SKM-1 treated with dmso at 0.1 percent for 144 hours (cell line): ENCODE data around the gene PLCD4.
A peak's percentile ranks its signal among the peaks of the same experiment; 100 is the strongest.

Experiments used
- DNase-seq: peaks from one replicate; lab custom pipeline; 2025; ENCODE audit not compliant: unreplicated experiment; lab: John Stamatoyannopoulos, UW

The PLCD4 gene

GRCh38 chr2:218618102-218618860, 10.6 kb downstream of the PLCD4 start:
- no peak for DNase-seq

GRCh38 chr2:218621007-218621406, 13.3 kb downstream of the PLCD4 start:
- no peak for DNase-seq

GRCh38 chr2:218622606-218623365, 15.1 kb downstream of the PLCD4 start:
- DNase-seq: no peak

GRCh38 chr2:218623366-218623705, 15.6 kb downstream of the PLCD4 start:
- DNase-seq: no peak

GRCh38 chr2:218626369-218626768, 18.7 kb downstream of the PLCD4 start:
- DNase-seq: no peak

GRCh38 chr2:218627939-218628338, 20.2 kb downstream of the PLCD4 start:
- DNase-seq: no peak

- DNase-seq: no peak
Measured at GRCh38 chr2:218631837-218632236, 24.1 kb downstream of the PLCD4 start.

GRCh38 chr2:218635719-218636118, 28.0 kb downstream of the PLCD4 start:
- no peak for DNase-seq

GRCh38 chr2:218638372-218638771, 30.7 kb downstream of the PLCD4 start:
- no peak for DNase-seq

- DNase-seq: no peak
Measured at GRCh38 chr2:218642121-218642656, 34.5 kb downstream of the PLCD4 start.

GRCh38 chr2:218642786-218643185, 35.1 kb downstream of the PLCD4 start:
- DNase-seq: no peak

GRCh38 chr2:218643751-218644310, 36.1 kb downstream of the PLCD4 start:
- no peak for DNase-seq

GRCh38 chr2:218644721-218645120, 37.0 kb downstream of the PLCD4 start:
- DNase-seq: no peak

GRCh38 chr2:218645126-218645525, 37.4 kb downstream of the PLCD4 start:
- no peak for DNase-seq

GRCh38 chr2:218648088-218648786, 40.5 kb downstream of the PLCD4 start:
- DNase-seq: peak; percentile 39

GRCh38 chr2:218648787-218649100, 41.0 kb downstream of the PLCD4 start:
- no peak for DNase-seq

- DNase-seq: no peak
Measured at GRCh38 chr2:218655751-218656150, 48.1 kb downstream of the PLCD4 start.

GRCh38 chr2:218658671-218659257, 51.1 kb downstream of the PLCD4 start:
- peak; percentile 53 for DNase-seq

- DNase-seq: peak; percentile 88
Measured at GRCh38 chr2:218659258-218659987, 51.7 kb downstream of the PLCD4 start, which contains the start of the genes BCS1L and ZNF142. BCS1L (plus strand) TSS chr2:218659683; CDS start chr2:218660988, 1,305 bp downstream. ZNF142 (minus strand) TSS chr2:218659623; CDS start chr2:218656429, 3,194 bp downstream.

GRCh38 chr2:218659988-218660358, 52.3 kb downstream of the PLCD4 start:
- DNase-seq: no peak
